H9 (cell line): ENCODE measurements around the gene NDUFB1. TPM values are rescaled to one million over a fixed set of nuclear protein-coding genes. Genes with fewer than 3 reads are reported as not detected.

ENCODE experiments used
- DNase-seq: peaks from one replicate; pipeline ENCODE4 v3.0.0-alpha.2; 2017
- H2AFZ ChIP-seq: one replicate; pipeline ENCODE4 v1.6.1; 2013; ENCODE audit warnings: mild to moderate bottlenecking, low read length, control low read depth, moderate library complexity
- H2AK5ac ChIP-seq: 2 replicates; pipeline ENCODE4 v1.6.1; 2013; ENCODE audit warnings: low read length, control low read depth, mixed read lengths; ENCODE audit not compliant: insufficient read length
- H2BK120ac ChIP-seq: one replicate; pipeline ENCODE4 v1.6.1; 2013; ENCODE audit warnings: low read depth, mild to moderate bottlenecking, low read length, control low read depth, inconsistent platforms; ENCODE audit not compliant: poor library complexity, severe bottlenecking
- H2BK12ac ChIP-seq: 2 replicates; pipeline ENCODE4 v1.6.1; 2013; ENCODE audit warnings: low read length, control low read depth, mixed read lengths, low read depth; ENCODE audit not compliant: insufficient read length
- H2BK15ac ChIP-seq: 2 replicates; pipeline ENCODE4 v1.6.1; 2013; ENCODE audit warnings: low read depth, low read length, control low read depth
- H2BK20ac ChIP-seq: one replicate; pipeline ENCODE4 v1.6.1; 2013; ENCODE audit warnings: low read depth, mild to moderate bottlenecking, low read length, control low read depth, inconsistent platforms; ENCODE audit not compliant: poor library complexity, severe bottlenecking
- H2BK5ac ChIP-seq: 2 replicates; pipeline ENCODE4 v1.6.1; 2013; ENCODE audit warnings: low read length, control low read depth, mixed read lengths; ENCODE audit not compliant: insufficient read length
- H3K14ac ChIP-seq: 2 replicates; pipeline ENCODE4 v1.6.1; 2013; ENCODE audit warnings: low read length, control low read depth; ENCODE audit not compliant: insufficient read depth
- H3K18ac ChIP-seq: 2 replicates; pipeline ENCODE4 v1.6.1; 2013; ENCODE audit warnings: low read depth, mild to moderate bottlenecking, mixed read lengths, low read length, control low read depth; ENCODE audit not compliant: insufficient read length
- H3K23ac ChIP-seq: 2 replicates; pipeline ENCODE4 v1.6.1; 2013; ENCODE audit warnings: low read length, control low read depth, mixed read lengths, low read depth; ENCODE audit not compliant: insufficient read length
- H3K23me2 ChIP-seq: 2 replicates; pipeline ENCODE4 v1.6.1; 2013; ENCODE audit warnings: low read depth, mild to moderate bottlenecking, mixed read lengths, low read length, control low read depth; ENCODE audit not compliant: insufficient read length, poor library complexity, severe bottlenecking
- H3K27ac ChIP-seq: 2 replicates; pipeline ENCODE4 v1.5.1; 2013; ENCODE audit warnings: low read length, control low read depth, mixed read lengths, low read depth; ENCODE audit not compliant: insufficient read length
- H3K27me3 ChIP-seq: 2 replicates; pipeline ENCODE4 v1.6.1; 2013; ENCODE audit warnings: low read length, control low read depth, inconsistent platforms; ENCODE audit not compliant: insufficient read depth
- H3K4ac ChIP-seq: 2 replicates; pipeline ENCODE4 v1.6.1; 2013; ENCODE audit warnings: low read depth, mild to moderate bottlenecking, control low read depth, inconsistent platforms, low read length, moderate library complexity
- H3K4me1 ChIP-seq: 2 replicates; pipeline ENCODE4 v1.6.1; 2013; ENCODE audit warnings: low read length, control low read depth, inconsistent platforms; ENCODE audit not compliant: insufficient read depth
- H3K4me2 ChIP-seq: 2 replicates; pipeline ENCODE4 v1.6.1; 2013; ENCODE audit warnings: low read length, control low read depth, mixed read lengths; ENCODE audit not compliant: insufficient read length, insufficient read depth
- H3K56ac ChIP-seq: 2 replicates; pipeline ENCODE4 v1.6.1; 2013; ENCODE audit warnings: low read depth, mild to moderate bottlenecking, mixed read lengths, low read length, control low read depth; ENCODE audit not compliant: insufficient read length
- H3K79me1 ChIP-seq: 2 replicates; pipeline ENCODE4 v1.6.1; 2013; ENCODE audit warnings: low read depth, mild to moderate bottlenecking, moderate library complexity, low read length, control low read depth, inconsistent platforms; ENCODE audit not compliant: insufficient read depth, poor library complexity, severe bottlenecking
- H3K79me2 ChIP-seq: 2 replicates; pipeline ENCODE4 v1.6.1; 2013; ENCODE audit warnings: low read length, control low read depth, inconsistent platforms; ENCODE audit not compliant: insufficient read depth
- H3K9ac ChIP-seq: 2 replicates; pipeline ENCODE4 v1.6.1; 2013; ENCODE audit warnings: low read length, control low read depth, mixed read lengths; ENCODE audit not compliant: insufficient read length; ENCODE audit errors: extremely low read depth
- H3K9me3 ChIP-seq: one replicate; pipeline ENCODE4 v1.6.1; 2013; ENCODE audit warnings: low read depth, low read length, inconsistent platforms; ENCODE audit not compliant: control insufficient read depth
- H3T11ph ChIP-seq: one replicate; pipeline ENCODE4 v1.6.1; 2013; ENCODE audit warnings: mild to moderate bottlenecking, low read length, control low read depth, inconsistent platforms
- H4K20me1 ChIP-seq: one replicate; pipeline ENCODE4 v1.6.1; 2013; ENCODE audit not compliant: control insufficient read depth, insufficient read length, insufficient read depth
- H4K5ac ChIP-seq: 2 replicates; pipeline ENCODE4 v1.6.1; 2013; ENCODE audit warnings: low read depth, mild to moderate bottlenecking, mixed read lengths, low read length, control low read depth; ENCODE audit not compliant: insufficient read length
- H4K8ac ChIP-seq: replicated peaks from 2 replicates; pipeline ENCODE4 v1.6.1; 2013; ENCODE audit warnings: low read length, control low read depth, mixed read lengths, low read depth; ENCODE audit not compliant: insufficient read length
- H4K91ac ChIP-seq: 2 replicates; pipeline ENCODE4 v1.6.1; 2013; ENCODE audit warnings: low read depth, mild to moderate bottlenecking, moderate library complexity, mixed read lengths, low read length, control low read depth; ENCODE audit not compliant: insufficient read length
- H3K27ac Mint-ChIP-seq, 3 experiments: 2 replicates in 2 of 3; 3 replicates in 1 of 3; pipeline ENCODE4 v1.8.0; 2020 to 2021; ENCODE audit warnings: mixed read lengths in 3 of 3, mild to moderate bottlenecking in 1 of 3, moderate library complexity in 1 of 3
- H3K27me3 Mint-ChIP-seq: 2 replicates; pipeline ENCODE4 v1.8.0; 2021; ENCODE audit warnings: low read depth, mild to moderate bottlenecking, moderate library complexity, mixed read lengths
- H3K36me3 Mint-ChIP-seq, 3 experiments: 2 replicates in 2 of 3; 3 replicates in 1 of 3; pipeline ENCODE4 v1.8.0; 2020 to 2021; ENCODE audit warnings: low read depth in 3 of 3, mixed read lengths in 3 of 3; ENCODE audit not compliant: insufficient read depth in 1 of 3
- H3K4me1 Mint-ChIP-seq, 2 experiments: 2 replicates each; pipeline ENCODE4 v1.8.0; 2020; ENCODE audit warnings: mixed read lengths in 2 of 2
- H3K4me3 Mint-ChIP-seq, 2 experiments: 2 replicates in 1 of 2; 3 replicates in 1 of 2; pipeline ENCODE4 v1.8.0; 2020 to 2021; ENCODE audit warnings: mild to moderate bottlenecking in 2 of 2, mixed read lengths in 2 of 2, moderate library complexity in 1 of 2
- H3K9me3 Mint-ChIP-seq, 2 experiments: 2 replicates in 1 of 2; 3 replicates in 1 of 2; pipeline ENCODE4 v1.8.0; 2020; ENCODE audit warnings: mild to moderate bottlenecking in 2 of 2, mixed read lengths in 2 of 2, moderate library complexity in 1 of 2
- CTCF ChIP-seq: fragments of 200-600 bp; sonication (generic); conservative IDR thresholded peaks from 3 replicates; pipeline ENCODE4 v1.8.0; 2021; ENCODE audit warnings: antibody characterized with exemption, mild to moderate bottlenecking
- WGBS: extraction: QIAGEN DNeasy Blood & Tissue Kit; methylation state at CpG from one replicate; pipeline ENCODE4 v1.1.7; 2013; ENCODE audit warnings: missing lambda C conversion rate, low lambda C conversion rate, mixed read lengths; ENCODE audit not compliant: insufficient read length; ENCODE audit errors: extremely low coverage; 5-methylcytosine and 5-hydroxymethylcytosine counted together
- total RNA-seq: library from RNA; stranded (reverse); gene quantifications from 2 replicates; pipeline ENCODE4 v1.2.1, GENCODE V29; 2021

Gene NDUFB1
- total RNA-seq, 1 experiment from 2014 or later: 153 TPM

- Histone ChIP-seq H3K4me2 (no peak overlapping the region), H3K4me1 (no peaks in the 10 kb centered on the region), H3K23ac (no peak overlapping the region), H3K9ac (no peak overlapping the region), H2AFZ (no peak overlapping the region), H3K23me2 (no peaks in the 10 kb centered on the region), H3K27me3 (no peaks in the 10 kb centered on the region), H3K56ac (no peak overlapping the region), H4K91ac (no peak overlapping the region), H2BK120ac (no peak overlapping the region), H3K27ac (no peak overlapping the region), H4K20me1 (no peaks in the 10 kb centered on the region), H2BK12ac (no peak overlapping the region), H3T11ph (no peak overlapping the region), H2BK20ac (no peak overlapping the region), H2AK5ac (no peak overlapping the region), H2BK15ac (no peak overlapping the region), H3K14ac (no peak overlapping the region), H2BK5ac (no peak overlapping the region), H3K4ac (no peak overlapping the region), H3K18ac (no peak overlapping the region), H4K8ac (no peak overlapping the region), H3K79me2 (no peaks in the 10 kb centered on the region), H3K9me3 (no peaks in the 10 kb centered on the region), H3K79me1 (no peaks in the 10 kb centered on the region), H4K5ac (no peak overlapping the region)
- Mint-ChIP-seq H3K27me3 (no peaks in the 10 kb centered on the region), H3K27ac (no peak overlapping the region), H3K36me3 (peaks cover 55 to 74% (median 69%) of the 10 kb centered on the region in 3 experiments), H3K4me3 (no peak overlapping the region), H3K4me1 (no peaks in the 10 kb centered on the region), H3K9me3 (peaks cover 19 to 31% of the 10 kb centered on the region in 2 experiments)
- DNase-seq: no peak
- no peak for TF ChIP-seq CTCF
- whole genome bisulfite sequencing: no CpG with 5 or more reads among the region's 2 CpGs
Observed at GRCh38 chr14:92164958-92165357, 43.5 kb upstream of the NDUFB1 start.
